Sigmoid colon (tissue), 4 donors: ENCODE measurements around the gene OR7G2.

Experiments used
- CTCF ChIP-seq, 4 experiments: fragments of 450-650 bp in 3 of 4; fragments of 200-600 bp in 1 of 4; IDR thresholded peaks; one replicate each; pipeline ENCODE4 v1.5.1; 2016 to 2019; ENCODE audit warnings: antibody characterized with exemption in 4 of 4, mild to moderate bottlenecking in 3 of 4, moderate library complexity in 2 of 4
- POLR2A ChIP-seq, 2 donors: fragments of 450-650 bp; IDR thresholded peaks; one replicate each; pipeline ENCODE4 v1.6.1; 2016; ENCODE audit warnings: antibody characterized with exemption in 2 of 2, mild to moderate bottlenecking in 2 of 2, moderate library complexity in 2 of 2
- POLR2AphosphoS5 ChIP-seq, 4 donors: sonication (generic); formaldehyde crosslinking; IDR thresholded peaks; one replicate each; pipeline ENCODE4 v1.6.1; 2017; ENCODE audit warnings: antibody characterized with exemption in 4 of 4

GRCh38 chr19:9052894-9053293 lies 54.4 kb downstream of the OR7G2 start:
- TF ChIP-seq CTCF (IDR thresholded peaks at IDR 0.05) = no peak
- no peak for TF ChIP-seq POLR2A (IDR thresholded peaks at IDR 0.05)
- TF ChIP-seq POLR2AphosphoS5 (IDR thresholded peaks at IDR 0.05) = no peak
